Epithelial cell of esophagus (primary cell): Measurements from ENCODE around the gene SRPK1.

Experiments used
- DNase-seq: peaks from one replicate; pipeline ENCODE4 v3.0.0; 2010; ENCODE audit warnings: low read depth
- H3K4me3 ChIP-seq: 2 replicates; pipeline ENCODE4 v1.5.1; 2011; ENCODE audit warnings: mild to moderate bottlenecking, low read length, control low read depth
- TF ChIP-seq, protein P1 (sequence below): IDR thresholded peaks from 2 replicates; pipeline ENCODE4 v1.5.1; 2011; ENCODE audit warnings: low read depth, mild to moderate bottlenecking, low read length, control low read depth, inconsistent platforms; ENCODE audit not compliant: insufficient read depth; ENCODE audit errors: missing control alignments

The SRPK1 gene

GRCh38 chr6:35824552-35825192 is 96.2 kb downstream of the SRPK1 start:
- TF ChIP-seq, protein P1, sequence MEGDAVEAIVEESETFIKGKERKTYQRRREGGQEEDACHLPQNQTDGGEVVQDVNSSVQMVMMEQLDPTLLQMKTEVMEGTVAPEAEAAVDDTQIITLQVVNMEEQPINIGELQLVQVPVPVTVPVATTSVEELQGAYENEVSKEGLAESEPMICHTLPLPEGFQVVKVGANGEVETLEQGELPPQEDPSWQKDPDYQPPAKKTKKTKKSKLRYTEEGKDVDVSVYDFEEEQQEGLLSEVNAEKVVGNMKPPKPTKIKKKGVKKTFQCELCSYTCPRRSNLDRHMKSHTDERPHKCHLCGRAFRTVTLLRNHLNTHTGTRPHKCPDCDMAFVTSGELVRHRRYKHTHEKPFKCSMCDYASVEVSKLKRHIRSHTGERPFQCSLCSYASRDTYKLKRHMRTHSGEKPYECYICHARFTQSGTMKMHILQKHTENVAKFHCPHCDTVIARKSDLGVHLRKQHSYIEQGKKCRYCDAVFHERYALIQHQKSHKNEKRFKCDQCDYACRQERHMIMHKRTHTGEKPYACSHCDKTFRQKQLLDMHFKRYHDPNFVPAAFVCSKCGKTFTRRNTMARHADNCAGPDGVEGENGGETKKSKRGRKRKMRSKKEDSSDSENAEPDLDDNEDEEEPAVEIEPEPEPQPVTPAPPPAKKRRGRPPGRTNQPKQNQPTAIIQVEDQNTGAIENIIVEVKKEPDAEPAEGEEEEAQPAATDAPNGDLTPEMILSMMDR, result no peak
- H3K4me3 ChIP-seq, result no peak overlapping the region
- no peak for DNase-seq

DNA sequence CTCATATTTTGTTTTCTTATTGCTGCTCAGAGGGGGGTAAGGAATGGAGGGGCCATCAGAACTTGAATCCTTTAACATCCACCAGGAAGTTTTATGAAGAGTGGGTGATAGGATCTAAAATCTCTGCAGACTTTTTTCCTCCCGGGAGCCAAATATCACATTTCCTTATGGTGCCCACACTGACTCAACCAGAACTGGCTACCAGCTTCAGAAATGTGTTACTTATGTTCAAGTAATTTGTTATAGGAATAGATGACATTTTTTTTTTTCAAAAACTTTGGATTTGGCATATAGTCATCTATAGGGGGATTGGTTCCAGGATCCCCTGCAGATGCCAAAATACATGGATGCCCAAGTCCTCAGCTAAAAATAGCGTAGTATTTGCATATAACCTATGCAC is 97.3 kb downstream of the SRPK1 start:
- TF ChIP-seq, protein P1, result no peak
- no peak overlapping the region for H3K4me3 ChIP-seq
- no peak for DNase-seq

GRCh38 chr6:35817515-35817914 is 103.4 kb downstream of the SRPK1 start:
- H3K4me3 ChIP-seq, result no peak overlapping the region
- no peak for DNase-seq
- TF ChIP-seq, protein P1, result no peak

DNA sequence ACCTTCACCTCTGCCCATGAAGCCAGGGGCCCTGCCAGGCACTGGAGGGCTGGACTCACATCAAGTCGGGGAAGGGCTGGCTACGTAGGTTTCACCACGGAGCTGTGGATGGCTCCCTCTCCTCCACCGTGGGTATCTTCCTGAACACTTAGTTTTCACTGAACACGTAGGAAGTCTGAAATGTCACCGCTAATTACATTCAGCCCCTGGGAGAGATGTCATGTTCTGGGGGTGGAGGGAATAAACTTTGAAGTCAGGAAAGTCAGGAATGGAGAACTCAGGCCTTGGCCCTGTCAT is 109.3 kb downstream of the SRPK1 start:
- DNase-seq, result no peak
- TF ChIP-seq, protein P1, result no peak
- H3K4me3 ChIP-seq, result no peak overlapping the region

DNA sequence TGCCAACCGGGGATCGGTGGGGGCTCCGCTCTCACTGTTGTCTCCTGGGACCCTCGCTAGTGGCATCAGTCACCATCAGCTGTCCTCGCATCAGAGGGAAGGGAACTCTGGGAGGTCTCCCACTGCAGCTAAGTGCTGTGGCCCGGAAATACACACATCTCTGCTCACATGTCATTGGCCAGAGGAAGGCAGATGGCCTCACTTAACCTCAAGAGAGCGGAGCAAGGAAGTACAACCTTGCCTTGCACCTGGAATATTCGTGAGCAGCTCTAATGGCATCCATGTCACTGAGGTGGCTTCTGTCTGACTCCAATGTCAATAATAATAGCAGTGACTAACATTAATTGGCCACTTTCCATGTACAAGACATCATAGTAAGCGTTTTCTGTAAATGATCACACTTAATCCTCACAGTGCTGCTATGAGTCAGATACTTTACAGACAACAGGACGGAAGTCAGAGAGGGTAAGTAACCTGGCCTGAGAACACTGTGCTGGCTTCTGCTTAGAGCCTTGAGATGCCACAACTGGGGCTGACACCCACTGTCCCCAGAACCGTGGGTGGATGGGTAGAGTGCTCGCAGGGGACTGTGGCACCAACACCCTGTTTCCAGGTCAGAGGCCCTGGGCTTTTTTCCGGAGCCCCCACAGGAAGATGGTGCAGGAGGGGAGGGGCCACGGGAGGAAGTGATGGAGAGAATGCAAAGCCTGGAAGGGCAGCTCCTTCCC is 109.8 kb downstream of the SRPK1 start:
- DNase-seq, result peak; percentile 96

GRCh38 chr6:35809809-35810208 is 111.1 kb downstream of the SRPK1 start:
- DNase-seq, result no peak
- no peak overlapping the region for H3K4me3 ChIP-seq
- TF ChIP-seq, protein P1, result no peak

More for the DNA sequence above, 109.8 kb downstream of the SRPK1 start:
- TF ChIP-seq, protein P1, result no peak
- no peak overlapping the region for H3K4me3 ChIP-seq

GRCh38 chr6:35808688-35809087 is 112.2 kb downstream of the SRPK1 start:
- H3K4me3 ChIP-seq, result no peak overlapping the region
- TF ChIP-seq, protein P1, result no peak
- DNase-seq, result peak; percentile 25
